OCI-LY3 (cell line): Measurements from ENCODE around the gene EXD3.

Experiments used
- H2AFZ ChIP-seq: fragments of 200-600, 300-600 bp; shearing (Covaris generic); 2 replicates; pipeline ENCODE4 v1.6.0; 2014; ENCODE audit warnings: antibody characterized with exemption, low read depth, low read length
- H3K27ac ChIP-seq: fragments of 200-600, 300-600 bp; sonication (generic); 2 replicates; pipeline ENCODE4 v1.5.1; 2014; ENCODE audit warnings: mild to moderate bottlenecking, low read length, moderate library complexity, mixed read lengths
- H3K27me3 ChIP-seq: fragments of 200-600, 300-600 bp; sonication (generic); 2 replicates; pipeline ENCODE4 v1.6.1; 2014; ENCODE audit warnings: low read depth, low read length, mixed read lengths
- H3K36me3 ChIP-seq: fragments of 200-600, 300-600 bp; sonication (generic); replicated peaks from 2 replicates; pipeline ENCODE3; 2014; ENCODE audit warnings: low read depth, low read length, mixed read lengths
- H3K4me1 ChIP-seq: fragments of 300-600, 200-600 bp; sonication (generic); 2 replicates; pipeline ENCODE4 v1.6.1; 2014; ENCODE audit warnings: low read length, mixed read lengths
- H3K4me2 ChIP-seq: fragments of 200-600, 300-600 bp; sonication (generic); 2 replicates; pipeline ENCODE4 v1.6.1; 2014; ENCODE audit warnings: low read length, mixed read lengths
- H3K4me3 ChIP-seq: fragments of 300-600, 200-600 bp; sonication (generic); 2 replicates; pipeline ENCODE4 v1.5.1; 2014; ENCODE audit warnings: antibody characterized with exemption, mild to moderate bottlenecking, low read length, moderate library complexity
- H3K79me2 ChIP-seq: fragments of 300-600, 200-600 bp; shearing (Covaris generic); 2 replicates; pipeline ENCODE4 v1.6.1; 2014; ENCODE audit warnings: mild to moderate bottlenecking, low read length, mixed read lengths
- H3K9ac ChIP-seq: fragments of 300-600, 200-600 bp; shearing (Covaris generic); 2 replicates; pipeline ENCODE4 v1.6.0; 2014; ENCODE audit warnings: mild to moderate bottlenecking, low read length, moderate library complexity
- H3K9me3 ChIP-seq: fragments of 200-600, 300-600 bp; shearing (Covaris generic); 2 replicates; pipeline ENCODE4 v1.6.1; 2014; ENCODE audit warnings: low read length, mixed read lengths; ENCODE audit not compliant: insufficient read depth
- H4K20me1 ChIP-seq: fragments of 200-600, 300-600 bp; sonication (generic); 2 replicates; pipeline ENCODE4 v1.6.1; 2016; ENCODE audit warnings: low read length, mixed read lengths; ENCODE audit not compliant: insufficient read depth
- CTCF ChIP-seq: fragments of 200-600, 300-600 bp; sonication (generic); IDR thresholded peaks from 2 replicates; pipeline ENCODE4 v1.5.1; 2014; ENCODE audit warnings: antibody characterized with exemption, low read length, low read depth
- EZH2phosphoT487 ChIP-seq: fragments of 200-600 bp; shearing (Covaris generic); IDR thresholded peaks from 2 replicates; pipeline ENCODE4 v1.6.1; 2018; ENCODE audit warnings: antibody characterized with exemption, mixed run types, low read depth

The EXD3 gene

DNA sequence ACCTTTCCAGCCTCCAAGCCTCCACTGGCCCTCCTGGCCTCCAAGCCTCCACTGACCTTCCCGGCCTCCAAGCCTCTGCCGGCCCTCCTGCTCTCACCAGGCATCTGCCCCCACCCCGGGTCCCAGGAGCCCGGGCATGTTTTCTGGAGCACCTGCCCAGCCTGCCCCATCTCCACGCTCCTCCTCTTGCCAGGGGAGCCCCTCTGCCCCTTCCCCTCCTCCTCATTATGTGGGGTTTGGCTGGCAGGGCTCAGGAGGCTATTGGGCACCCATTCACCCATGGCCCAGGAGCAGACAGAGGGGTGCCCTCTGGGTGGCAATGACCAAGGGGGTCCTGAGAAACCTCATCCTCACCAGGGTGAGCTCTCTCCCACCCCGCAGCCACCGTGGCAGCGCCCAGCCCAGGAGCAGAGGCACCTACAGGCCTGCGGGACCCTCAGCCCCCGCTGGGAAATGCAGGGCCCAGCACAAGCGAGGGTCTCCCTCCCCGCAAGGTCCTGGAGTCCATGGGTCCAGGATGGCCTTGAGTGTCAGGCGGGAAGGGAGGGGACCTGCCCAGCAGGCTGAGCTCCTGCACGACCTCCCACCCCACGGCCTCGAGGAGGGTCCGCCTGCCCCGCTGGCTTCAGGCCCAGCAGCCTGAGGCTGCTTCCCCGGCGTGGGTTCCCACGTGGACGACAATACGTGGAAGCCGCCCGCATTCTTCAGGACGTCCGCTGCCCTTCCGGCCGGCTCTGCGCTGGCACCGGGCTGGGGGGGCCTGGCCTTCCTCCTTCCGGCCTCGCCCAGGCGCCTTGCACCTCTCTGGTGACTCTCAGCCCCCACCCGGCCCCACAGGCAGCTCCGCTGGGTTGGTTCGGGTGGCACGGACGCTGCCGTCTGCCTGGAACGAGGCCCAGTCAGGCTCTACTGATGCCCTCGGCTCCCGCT is 69.5 kb downstream of the EXD3 start:
- TF ChIP-seq EZH2phosphoT487 (no peak), CTCF (no peak)
- H3K4me1 ChIP-seq: no peaks in the 10 kb centered on the region

DNA sequence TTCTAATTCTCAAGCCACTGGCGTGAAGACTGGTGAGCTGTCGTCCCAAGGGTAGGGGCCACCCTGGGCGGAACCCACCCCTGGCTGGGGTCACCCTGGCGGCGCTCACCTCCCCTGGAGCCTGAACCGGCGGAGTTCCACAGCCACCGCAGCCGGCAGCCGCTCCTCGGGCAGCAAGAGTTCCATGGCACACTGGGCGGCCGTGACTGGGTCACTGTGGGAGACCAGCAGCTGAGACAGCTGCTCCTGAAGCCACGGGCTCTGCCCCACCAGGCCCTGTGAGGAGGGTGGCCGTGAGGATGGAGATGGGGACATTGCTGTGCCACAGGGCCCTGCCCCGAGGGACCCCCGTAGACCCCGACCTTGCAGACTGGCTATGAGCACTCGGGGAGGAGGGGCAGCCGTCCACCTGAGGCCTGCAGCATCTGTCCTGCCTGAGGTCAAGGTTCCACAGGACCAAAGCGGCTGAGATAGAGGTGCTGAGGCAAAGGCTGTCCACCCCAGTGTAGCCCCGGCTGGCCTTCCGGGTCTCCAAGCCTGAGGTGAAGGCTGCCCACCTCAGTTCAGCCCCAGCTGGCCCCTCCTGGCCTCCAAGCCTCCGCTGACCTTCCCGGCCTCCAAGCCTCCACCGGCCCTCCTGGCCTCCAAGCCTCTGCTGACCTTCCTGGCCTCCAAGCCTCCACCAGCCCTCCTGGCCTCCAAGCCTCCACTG is 70.3 kb downstream of the EXD3 start:
- Histone ChIP-seq H3K4me1 (no peaks in the 10 kb centered on the region), H3K4me3 (no peak overlapping the region), H3K9me3 (peaks cover 17% of the 10 kb centered on the region), H3K27me3 (no peaks in the 10 kb centered on the region), H3K9ac (no peak overlapping the region), H4K20me1 (no peaks in the 10 kb centered on the region), H2AFZ (no peak overlapping the region), H3K79me2 (no peaks in the 10 kb centered on the region), H3K36me3 (no peaks in the 10 kb centered on the region), H3K4me2 (no peak overlapping the region), H3K27ac (no peak overlapping the region)
- TF ChIP-seq CTCF (no peak), EZH2phosphoT487 (no peak)

More for the DNA sequence above, 69.5 kb downstream of the EXD3 start:
- H3K27me3 ChIP-seq: no peaks in the 10 kb centered on the region
- H3K9ac ChIP-seq: no peak overlapping the region
- no peak overlapping the region for H3K27ac ChIP-seq
- H4K20me1 ChIP-seq: no peaks in the 10 kb centered on the region
- H2AFZ ChIP-seq: no peak overlapping the region
- H3K36me3 ChIP-seq: no peaks in the 10 kb centered on the region
- H3K9me3 ChIP-seq: peaks cover 17% of the 10 kb centered on the region
- no peak overlapping the region for H3K4me3 ChIP-seq
- no peaks in the 10 kb centered on the region for H3K79me2 ChIP-seq
- H3K4me2 ChIP-seq: no peak overlapping the region

- Histone ChIP-seq H3K27me3 (no peaks in the 10 kb centered on the region), H3K4me3 (no peak overlapping the region), H3K36me3 (no peaks in the 10 kb centered on the region), H2AFZ (no peak overlapping the region), H3K4me1 (no peaks in the 10 kb centered on the region), H3K9me3 (peaks cover 13% of the 10 kb centered on the region; the same call in 1 of the 2 replicates), H3K9ac (no peak overlapping the region), H3K4me2 (no peak overlapping the region), H3K27ac (no peak overlapping the region), H3K79me2 (no peaks in the 10 kb centered on the region), H4K20me1 (no peaks in the 10 kb centered on the region)
- no peak for TF ChIP-seq CTCF
- no peak for TF ChIP-seq EZH2phosphoT487
Measured at GRCh38 chr9:137351781-137352501, 71.0 kb downstream of the EXD3 start.
